NCI-H2029 (cell line): ENCODE results near the gene DLL3.

Experiments
- DNase-seq: peaks from one replicate; lab custom pipeline; 2025; lab: John Stamatoyannopoulos, UW

DLL3 gene

DNA sequence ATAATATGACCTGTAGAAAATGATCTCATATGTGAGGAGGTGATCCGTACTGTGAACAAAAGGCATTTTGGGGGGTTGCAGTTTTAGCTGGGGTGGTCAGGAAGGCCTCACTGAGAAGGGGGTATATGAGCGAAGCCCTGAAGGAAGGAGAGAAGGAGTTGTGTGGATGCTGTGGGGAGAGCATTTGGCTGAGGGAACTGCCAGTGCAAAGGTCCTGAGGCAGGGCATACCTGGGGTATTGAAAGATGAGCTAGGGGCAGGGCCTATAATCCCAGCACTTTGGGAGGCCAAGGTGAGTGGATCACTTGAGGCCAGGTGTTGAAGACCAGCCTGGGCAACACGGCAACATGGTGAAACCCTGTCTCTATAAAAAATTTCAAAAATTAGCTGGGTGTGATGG lies 18.7 kb downstream of the DLL3 start:
- no peak for DNase-seq

DNA sequence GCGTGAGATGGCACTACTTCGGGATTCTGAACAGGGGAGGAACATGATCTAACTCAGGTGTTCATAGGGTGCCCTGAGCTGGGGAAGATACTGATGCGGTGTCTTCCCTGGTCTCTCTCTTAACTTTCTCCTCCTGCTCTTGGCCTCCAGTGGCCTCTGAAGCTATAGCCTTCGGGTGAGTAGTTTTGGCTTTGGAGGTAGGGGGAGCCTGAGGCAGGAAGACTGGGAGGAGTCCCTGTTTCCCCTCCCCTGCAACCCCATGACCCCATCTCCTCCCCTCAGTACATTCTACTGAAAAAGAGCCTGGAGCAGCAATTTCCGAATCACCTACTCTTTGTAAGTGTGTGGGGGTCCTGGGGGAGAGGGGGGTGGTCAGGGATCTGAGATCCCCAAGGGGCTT lies 19.7 kb downstream of the DLL3 start:
- DNase-seq = no peak

DNA sequence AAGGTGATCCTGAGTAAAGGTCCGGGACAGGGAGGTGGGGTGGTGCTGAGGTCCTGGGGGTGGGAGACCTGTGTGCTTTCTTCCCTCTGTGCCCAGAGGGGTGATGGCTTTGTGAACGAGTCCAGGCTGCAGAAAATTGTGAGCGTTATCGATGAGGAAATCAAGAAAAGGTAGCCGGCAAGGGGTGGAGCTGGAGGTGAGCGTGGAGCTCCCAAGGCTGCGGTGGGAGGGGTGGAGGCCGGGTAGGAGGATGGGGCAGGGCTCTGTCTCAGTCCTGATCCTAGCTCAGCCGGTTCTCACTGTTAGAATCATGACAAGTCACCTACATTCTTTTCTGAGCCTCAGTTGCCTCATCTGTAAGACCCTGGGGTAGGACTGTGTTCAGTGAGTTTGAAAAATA lies 20.2 kb downstream of the DLL3 start:
- no peak for DNase-seq

DNA sequence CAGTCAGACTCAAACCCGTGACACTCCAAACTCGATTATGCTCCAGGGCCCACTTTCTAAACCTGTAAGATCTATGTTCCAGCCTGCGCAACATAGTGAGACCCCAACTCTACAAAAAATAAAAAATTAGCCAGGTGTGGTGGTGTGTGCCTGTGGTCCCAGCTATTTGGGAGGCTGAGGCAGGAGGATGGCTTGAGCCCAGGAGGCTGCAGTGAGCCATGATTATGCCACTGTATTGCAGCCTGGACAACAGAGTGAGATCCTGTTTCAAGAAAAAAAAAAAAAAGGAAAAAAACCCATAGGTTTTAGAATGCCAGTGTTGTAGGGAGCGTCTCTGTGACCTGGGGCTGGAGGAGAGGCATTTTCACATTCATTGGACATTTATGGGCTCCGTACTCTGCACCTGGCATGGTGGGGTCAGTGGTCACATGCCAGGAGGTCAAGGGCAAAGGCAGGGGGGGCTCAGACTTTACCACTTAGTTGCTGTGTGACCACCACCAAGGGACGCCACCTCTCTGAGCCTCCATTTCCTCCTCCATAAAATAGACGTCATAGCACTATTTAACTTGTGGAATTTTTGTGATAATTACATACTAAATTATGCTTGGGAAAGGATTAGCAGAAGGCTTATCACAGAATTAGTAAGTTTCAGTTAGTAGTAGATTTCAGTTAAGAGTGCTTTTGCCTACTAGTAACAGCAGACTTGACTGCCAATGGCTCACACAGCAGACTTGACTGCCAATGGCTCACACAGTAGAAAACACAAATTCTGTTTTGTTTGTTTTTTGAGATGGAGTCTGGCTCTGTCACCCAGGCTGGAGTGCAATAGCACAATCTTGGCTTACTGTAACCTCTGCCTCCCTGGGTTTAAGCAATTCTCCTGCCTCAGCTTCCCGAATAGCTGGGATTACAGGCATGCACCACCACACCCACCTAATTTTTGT lies 22.1 kb downstream of the DLL3 start:
- no peak for DNase-seq

DNA sequence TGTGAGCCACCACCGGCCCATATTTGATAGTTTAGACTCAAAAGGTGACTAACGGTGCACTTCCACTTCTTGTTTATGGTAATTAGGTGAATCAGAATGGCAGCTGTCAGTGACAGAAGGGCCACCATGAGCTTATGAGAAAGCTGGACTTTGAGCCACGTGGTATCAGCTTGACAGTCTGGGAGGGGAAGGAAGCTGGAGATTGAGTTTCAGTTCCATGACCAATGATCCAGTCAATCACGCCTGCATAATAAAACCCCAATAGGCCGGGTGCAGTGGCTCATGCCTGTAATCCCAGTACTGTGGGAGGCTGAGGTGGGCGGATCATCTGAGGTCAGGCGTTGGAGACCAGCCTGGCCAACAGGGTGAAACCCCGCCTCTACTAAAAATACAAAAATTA lies 25.7 kb downstream of the DLL3 start:
- no peak for DNase-seq

DNA sequence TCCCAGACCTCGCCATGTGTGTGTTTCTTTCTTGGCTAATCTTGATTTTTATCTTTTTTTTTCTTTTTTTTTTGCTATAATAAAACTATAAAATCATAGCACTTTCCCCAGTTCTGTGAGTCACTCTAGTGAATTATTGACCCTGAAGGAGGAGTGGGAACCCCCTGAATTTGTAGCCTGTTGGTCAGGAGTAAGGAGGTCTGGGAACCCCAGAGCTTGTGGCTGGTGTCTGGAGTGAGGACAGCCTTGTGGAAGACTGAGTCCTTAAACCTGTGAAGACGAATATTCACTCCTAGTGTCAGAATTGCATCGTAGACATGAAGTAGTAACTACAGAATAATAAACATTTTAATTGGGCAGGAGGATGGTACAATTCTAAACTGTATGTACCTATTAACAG lies 26.5 kb downstream of the DLL3 start:
- no peak for DNase-seq

DNA sequence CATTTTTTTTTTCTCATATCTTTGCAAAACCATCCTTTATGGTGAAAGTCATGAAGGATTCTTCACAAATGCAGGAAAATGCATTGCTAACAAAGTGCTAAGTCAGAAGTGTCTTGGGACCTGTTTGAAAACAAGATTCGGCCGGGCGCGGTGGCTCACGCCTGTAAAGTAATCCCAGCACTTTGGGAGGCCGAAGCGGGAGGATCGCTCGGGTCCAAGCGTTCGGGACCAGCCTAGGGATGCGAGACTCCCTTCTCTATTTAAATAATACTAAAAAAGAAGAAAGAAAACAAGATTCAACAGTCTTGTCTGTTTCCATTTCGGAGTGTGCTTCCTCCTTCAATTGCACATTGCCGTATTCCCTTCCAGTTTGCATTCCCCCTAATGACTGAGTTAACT lies 33.1 kb downstream of the DLL3 start:
- DNase-seq = no peak

DNA sequence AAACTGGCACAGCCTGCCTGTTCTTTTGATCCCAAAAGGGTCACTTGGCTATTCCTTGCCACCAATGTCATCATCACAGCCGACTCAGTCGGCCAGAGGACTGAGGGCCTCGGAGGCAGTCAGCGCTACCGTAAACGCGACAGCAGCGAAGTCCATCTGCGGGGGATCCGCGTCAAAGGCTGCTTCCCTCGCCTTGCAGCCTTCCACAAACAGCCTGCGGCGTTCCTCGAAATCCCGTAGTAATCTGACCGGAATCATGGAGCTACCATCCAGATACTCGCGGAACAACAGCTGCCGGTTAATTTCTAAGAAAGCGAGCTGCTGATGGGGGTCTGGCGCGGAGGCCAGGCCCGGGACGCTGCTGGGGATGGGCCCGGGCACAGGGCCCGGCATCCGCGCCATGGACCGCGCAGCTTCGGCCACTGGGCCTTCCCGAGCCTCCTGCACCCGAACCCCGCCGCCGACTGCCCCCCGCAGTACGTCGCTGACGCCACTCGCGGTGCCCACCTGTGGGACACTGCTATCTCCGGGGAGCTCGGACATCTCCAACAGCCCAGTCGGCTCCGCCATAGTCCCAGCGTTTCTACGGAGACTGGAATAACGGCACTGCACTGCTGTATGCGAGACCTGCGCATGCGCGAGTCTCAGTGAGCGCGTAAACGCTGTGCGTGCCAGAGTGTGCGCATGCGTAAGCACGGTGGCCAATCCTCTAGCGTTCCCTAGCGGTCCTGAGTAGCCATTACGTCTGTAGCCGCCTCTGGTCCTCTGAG lies 33.7 kb downstream of the DLL3 start, which contains the start of gene EID2B:
TSS of gene EID2B (minus strand) at position 620 of the 770 bp plus-strand sequence. CDS start at position 570, 50 bp downstream.
- DNase-seq = peak; percentile 95

DNA sequence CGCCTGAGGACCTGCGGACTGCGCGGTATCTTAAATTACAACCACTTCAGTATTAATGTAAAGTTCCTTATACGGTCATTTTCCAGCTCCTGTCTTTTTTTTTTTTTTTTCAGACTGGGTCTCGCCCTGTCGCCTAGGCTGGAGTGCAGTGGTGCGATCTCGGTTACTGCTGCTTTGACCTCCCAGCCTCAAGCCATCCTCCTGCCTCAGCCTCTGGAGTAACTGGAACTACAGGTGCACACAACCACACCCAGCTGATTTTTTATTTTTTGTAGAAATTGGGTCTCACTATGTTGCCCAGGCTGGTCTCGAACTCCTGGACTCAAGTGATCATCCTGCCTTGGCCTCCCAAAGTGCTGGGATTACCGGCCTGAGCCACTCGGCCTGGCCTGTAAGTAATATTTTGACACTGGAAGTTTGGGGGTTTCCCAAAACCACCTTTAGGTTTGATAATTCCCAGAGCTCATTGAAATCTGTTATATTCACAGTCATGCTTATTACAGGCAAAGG lies 34.3 kb downstream of the DLL3 start:
- no peak for DNase-seq

DNA sequence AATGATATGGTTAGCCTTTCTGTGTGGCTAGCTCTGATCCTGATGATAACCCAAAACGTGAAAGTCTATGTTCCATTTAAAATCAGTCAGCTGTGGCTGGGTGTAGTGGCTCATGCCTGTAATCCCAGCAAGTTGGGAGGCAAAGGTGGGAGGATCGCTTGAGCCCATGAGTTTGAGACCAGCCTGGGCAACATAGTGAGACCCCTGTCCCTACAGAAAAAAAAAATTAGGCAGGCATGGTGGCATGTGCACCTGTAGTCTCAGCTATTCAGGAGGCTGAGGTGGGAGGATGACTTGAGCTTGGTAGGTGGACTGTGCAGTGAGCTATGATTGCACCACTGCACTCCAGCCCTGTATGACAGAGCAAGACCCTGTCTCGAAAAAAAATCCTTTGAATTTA lies 35.0 kb downstream of the DLL3 start:
- no peak for DNase-seq

DNA sequence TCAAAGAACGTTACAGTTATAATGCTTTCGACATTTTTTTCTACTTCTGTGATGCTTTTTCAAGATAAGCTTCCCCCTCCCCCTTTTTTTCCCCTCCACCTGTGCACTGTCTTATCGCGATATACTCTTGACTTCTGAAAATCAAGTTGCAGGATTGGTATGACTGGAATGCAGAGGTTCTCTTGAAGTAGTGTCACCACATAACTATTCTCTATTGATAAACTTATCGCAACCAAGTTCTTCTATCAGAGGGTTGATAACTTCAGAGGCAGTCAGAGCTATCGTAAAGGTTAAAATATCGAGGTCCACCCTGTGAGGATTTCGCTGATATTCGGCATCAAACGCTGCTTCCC lies 40.4 kb downstream of the DLL3 start:
- DNase-seq = no peak

DNA sequence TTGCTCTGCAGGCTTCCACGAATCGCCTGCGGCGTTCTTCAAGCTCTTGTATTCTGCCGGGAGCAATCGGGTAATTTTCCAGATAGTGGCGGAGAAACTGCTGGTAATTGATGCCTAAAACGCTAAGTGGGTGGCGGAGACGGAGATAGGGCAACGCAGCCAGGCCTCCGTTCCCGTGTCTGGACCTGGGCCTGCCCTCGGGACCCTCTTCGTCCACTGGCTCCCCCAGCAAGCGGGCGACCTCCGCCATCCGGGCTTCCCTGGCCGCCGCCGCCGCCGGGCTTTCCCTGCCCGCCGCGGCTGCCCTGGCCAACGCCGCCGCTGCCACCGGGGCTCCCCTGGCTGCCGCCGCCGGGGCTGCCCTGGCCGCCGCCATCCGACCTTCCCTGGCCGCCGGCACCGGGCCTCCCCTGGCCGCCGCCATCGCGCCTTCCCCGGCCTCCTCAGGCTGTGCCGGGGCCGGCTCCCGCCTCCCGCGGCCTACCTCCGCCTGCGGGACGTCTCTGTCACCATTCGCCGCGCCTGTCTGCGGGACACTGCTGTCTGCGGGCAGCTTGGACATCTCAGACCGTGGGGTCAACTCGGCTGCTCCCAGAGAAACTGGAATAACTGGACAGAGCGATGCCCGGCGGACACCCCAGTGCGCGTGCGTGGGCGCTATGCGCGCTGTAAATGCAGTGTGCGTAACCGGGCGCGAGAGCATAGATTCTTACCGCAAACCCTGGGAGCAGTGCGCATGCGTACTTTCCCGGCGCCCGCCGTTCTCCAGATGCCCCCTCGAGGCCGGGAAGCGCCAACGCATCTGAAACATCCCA lies 41.0 kb downstream of the DLL3 start, which contains the start of gene EID2:
TSS of gene EID2 (minus strand) at position 644 of the 815 bp plus-strand sequence. CDS start at position 562, 82 bp downstream.
- peak; percentile 90 for DNase-seq

DNA sequence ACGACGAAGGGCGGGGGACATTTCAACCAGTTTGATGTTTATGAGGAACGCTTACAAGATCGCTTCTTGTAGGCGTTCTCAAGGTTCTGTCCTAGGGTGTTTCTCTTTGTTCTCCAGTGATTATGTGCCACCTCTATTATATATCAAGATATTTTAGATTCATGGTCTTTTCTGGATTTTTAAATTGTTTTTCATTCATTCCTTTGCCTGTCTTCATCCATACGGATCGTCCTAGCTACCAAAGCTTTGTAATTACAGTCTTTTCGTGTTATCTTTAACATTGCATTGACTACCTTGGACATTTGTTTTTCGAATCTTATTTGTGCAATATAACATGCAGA lies 41.6 kb downstream of the DLL3 start:
- DNase-seq = no peak

DNA sequence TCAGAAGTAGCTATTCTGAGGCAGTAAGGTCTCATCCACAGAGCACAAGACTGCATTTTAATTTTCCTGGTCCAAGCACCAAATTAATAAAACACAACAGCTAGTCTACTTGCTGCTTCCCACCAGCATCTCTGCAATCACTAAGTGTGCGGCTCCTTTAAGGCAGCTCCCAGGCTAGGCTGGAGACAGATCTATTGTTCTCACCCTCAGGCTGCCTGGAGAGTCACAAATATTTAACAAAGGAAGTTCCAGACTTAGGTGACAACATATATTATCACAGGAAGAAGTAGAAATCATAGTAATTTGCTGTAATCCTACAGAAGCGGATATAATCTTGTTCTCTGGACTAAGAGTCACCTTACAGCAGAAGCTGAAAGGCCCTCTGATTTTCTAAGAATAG lies 43.5 kb downstream of the DLL3 start:
- DNase-seq = no peak

DNA sequence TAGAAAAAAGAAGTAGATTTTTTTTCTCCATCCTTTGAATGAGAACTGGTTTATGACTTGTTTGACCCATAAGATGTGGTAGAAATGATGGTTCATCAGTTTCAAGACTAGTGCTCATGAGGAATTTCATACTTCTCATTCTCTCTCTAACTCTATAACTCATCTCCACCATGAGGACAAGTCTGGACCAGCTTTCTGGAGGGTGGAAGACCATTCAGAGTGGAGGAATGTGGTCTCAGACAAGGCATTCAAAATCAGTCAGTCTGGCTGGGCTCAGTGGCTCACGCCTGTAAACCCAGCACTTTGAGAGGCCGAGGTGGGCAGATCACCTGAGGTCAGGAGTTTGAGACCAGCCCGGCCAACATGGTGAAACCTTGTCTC lies 44.7 kb downstream of the DLL3 start:
- no peak for DNase-seq

DNA sequence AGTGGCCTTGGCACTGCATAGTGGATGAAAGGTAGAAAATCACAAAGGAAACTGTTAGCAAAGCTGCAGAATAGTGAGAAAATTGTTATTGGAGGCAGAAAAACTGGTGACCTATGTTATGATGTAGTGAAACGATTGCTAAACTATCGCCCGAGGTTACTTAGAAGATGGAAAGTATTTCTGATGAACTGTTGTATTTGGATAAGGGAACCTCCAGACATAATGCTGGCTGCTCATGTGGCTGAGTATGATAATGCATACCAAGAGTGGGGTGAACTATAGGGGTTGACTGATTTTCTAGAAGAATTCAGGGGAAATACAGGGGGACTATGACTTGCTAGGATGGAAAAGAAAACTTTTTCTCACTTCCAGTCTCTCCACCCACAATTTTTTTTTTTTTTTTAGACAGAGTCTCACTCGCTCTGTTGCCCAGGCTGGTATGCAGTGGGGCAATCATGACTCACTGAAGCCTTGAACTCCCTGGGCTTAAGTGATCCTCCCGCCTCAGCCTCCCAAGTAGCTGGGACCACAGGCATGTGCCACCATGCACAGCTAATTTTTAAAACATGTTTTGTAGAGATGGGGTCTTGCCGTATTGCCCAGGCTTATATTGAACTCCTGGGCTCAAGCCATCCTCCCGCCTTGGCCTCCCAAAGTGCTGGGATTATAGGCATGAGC lies 45.6 kb downstream of the DLL3 start:
- DNase-seq = no peak

DNA sequence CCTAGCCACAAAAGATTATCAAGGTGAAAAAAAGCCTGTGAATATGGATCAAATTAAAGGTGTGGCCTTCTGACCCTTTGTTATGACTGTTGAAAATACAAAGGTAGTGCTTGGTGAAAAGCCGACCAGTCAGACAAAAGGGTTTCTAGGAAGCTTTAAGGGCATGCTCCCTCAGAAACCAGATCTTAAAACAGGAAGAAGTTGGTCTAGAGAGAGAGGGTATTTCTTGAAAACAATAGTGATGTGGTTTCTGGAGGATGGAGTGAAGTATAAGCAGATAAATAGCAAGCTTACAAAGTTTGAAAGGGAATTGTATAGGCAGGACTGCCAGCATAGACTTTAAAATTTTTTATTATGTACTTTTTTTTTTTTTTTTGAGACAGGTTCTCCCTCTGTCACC lies 46.2 kb downstream of the DLL3 start:
- no peak for DNase-seq

DNA sequence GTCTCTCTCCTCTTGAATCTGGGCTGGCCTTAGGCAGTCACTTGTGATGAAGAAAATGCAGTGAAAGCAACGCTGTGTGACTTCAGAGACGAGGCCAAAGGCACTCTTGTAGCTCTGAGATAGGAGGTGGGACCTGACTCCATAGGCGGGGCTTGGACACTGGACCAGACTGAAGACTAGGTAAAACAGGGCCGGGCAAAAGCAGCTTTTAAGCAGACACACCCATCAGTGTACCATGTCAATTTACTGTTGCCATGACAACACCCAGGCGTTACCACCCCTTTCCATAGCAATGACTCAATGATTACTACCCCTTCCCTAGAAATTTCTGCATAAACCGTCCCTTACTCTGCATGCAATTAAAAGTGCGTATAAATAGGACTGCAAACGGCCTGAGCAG lies 47.9 kb downstream of the DLL3 start:
- no peak for DNase-seq

DNA sequence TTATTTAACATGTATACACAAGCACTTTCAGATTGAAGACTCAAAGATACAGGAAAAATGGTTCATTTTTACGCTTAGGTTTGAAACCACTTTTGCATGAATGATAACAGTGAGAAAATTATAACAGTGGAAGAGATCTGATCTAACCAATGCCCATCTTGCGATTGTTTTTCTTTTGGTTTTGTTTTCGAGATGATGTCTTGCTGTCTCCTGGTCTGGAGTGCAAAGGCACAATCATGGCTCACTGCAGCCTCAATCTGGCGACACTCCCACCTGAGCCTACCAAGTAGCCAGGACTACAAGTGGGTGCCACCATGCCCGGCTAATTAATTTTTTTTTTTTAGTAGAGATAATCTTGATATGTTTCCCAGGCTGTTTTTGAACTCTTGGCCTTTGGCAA lies 51.5 kb downstream of the DLL3 start:
- no peak for DNase-seq

DNA sequence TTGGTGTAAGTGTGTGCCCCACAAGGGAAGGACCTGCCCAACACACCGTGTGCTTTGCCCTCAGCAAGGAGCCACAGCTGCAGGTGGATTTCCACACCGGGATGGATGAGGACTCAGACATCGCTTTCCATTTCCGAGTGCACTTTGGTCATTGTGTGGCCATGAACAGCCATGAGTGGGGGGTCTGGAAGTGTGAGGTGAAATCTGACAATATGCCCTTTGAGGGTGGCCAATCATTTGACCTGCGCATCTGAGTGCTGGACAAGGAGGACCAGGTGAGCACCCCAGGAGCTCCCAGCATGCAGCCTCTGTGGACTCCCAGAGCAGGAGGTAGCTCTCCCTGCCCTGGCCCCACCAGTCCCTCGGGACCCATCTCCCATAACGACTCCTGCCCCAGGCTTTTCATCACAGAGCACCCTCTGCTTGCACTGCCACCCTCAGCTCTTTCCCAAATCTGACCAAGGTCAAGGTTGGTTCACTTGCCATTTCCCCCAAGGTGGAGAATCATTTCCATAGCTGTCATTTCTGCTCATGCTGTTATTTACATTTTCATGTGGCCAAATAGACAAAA lies 54.4 kb downstream of the DLL3 start:
- DNase-seq = no peak

DNA sequence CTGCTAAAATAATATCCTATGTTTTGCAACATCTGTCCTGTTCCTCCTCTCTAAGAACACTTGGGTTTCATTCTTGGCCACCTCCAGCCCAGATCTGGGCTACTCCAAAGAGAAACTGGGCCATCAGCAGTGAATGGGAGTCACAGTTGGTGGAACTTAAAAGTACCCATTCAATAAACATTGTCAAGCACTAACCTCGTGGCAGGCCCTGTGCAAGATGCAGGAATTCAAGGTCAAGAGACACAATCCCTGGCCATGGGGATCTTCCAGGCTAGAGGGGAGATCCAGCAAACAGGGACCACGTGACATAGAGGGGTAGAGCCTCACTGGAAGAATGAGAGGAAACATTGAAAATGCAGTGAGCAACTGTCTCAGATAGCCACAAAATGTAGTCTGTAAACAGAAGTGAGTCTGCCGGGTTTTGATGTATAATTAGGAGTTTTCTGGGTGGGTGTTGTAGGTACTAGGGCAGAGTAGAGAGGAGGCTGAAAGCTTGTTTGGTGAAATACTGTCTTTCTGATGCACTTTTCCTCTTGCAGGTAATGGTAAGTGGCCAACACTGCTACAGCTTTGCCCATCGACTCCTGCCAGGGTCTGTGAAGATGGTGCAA lies 56.1 kb downstream of the DLL3 start:
- no peak for DNase-seq
